ENCODE measurements around the gene TMEM108. TPM values are rescaled to one million over a fixed set of nuclear protein-coding genes. Genes with fewer than 3 reads are reported as not detected.
A peak's percentile ranks its signal among the peaks of the same experiment; 100 is the strongest.

TMEM108 gene
- total and polyA plus RNA-seq, 11 donors = 0.14 to 2.8 (median 0.57) TPM

- DNase-seq (no peak), ATAC-seq (no peak)
- Histone ChIP-seq H3K9me3 (no peaks in the 10 kb centered on the region), H3K36me3 (no peaks in the 10 kb centered on the region), H3K27me3 (no peaks in the 10 kb centered on the region), H3K4me3 (no peak overlapping the region), H3K27ac (no peak overlapping the region), H3K4me1 (peaks cover 0 to 42% (median 10%) of the 10 kb centered on the region in 12 donors)
- TF ChIP-seq CTCF (IDR thresholded peaks at IDR 0.05) = no peak
- TF ChIP-seq POLR2A (IDR thresholded peaks at IDR 0.05) = no peak
- WGBS, 4 donors = 43 to 72% (median 56%) methylated on average over 1 of the region's 1 CpG
- intact Hi-C loops (cut with DNase I) = no loop called here
Observed at GRCh38 chr3:133294253-133294652, 256.1 kb downstream of the TMEM108 start.

- Histone ChIP-seq H3K4me3 (no peak overlapping the region), H3K36me3 (no peaks in the 10 kb centered on the region), H3K4me1 (peaks cover 0 to 42% (median 10%) of the 10 kb centered on the region in 12 donors), H3K9me3 (no peaks in the 10 kb centered on the region), H3K27me3 (no peaks in the 10 kb centered on the region), H3K27ac (peak overlapping the region in 3 of 12 donors; percentile 12 to 28 (median 18))
- no peak for TF ChIP-seq CTCF (IDR thresholded peaks at IDR 0.05)
- TF ChIP-seq POLR2A (IDR thresholded peaks at IDR 0.05) = no peak
- ATAC-seq (peak in 1 of 4 donors; percentile 49), DNase-seq (no peak)
- 68 to 78% (median 76%) methylated on average over 4 of the region's 4 CpGs for WGBS, 4 donors
- intact Hi-C loops (cut with DNase I) = no loop called here
Observed at GRCh38 chr3:133295199-133295901, 257.2 kb downstream of the TMEM108 start.

GRCh38 chr3:133295944-133296917 is 258.0 kb downstream of the TMEM108 start:
- 43 to 49% (median 45%) methylated on average over 6 of the region's 6 CpGs for WGBS, 4 donors
- intact Hi-C loops (cut with DNase I) = no loop called here
- H3K9me3 ChIP-seq = no peaks in the 10 kb centered on the region
- no peaks in the 10 kb centered on the region for H3K36me3 ChIP-seq
- H3K27me3 ChIP-seq = no peaks in the 10 kb centered on the region
- ATAC-seq = peak; percentile 34 to 80 (median 73)
- H3K27ac ChIP-seq = peak overlapping the region in 5 of 12 donors; percentile 14 to 61 (median 50)
- DNase-seq = no peak
- no peak overlapping the region for H3K4me3 ChIP-seq
- TF ChIP-seq CTCF (IDR thresholded peaks at IDR 0.05) (no peak), POLR2A (IDR thresholded peaks at IDR 0.05) (no peak)
- peaks cover 0 to 42% (median 10%) of the 10 kb centered on the region in 12 donors for H3K4me1 ChIP-seq

- peak overlapping the region in 4 of 12 donors; percentile 36 to 61 (median 50) for H3K27ac ChIP-seq
- no peak for TF ChIP-seq POLR2A (IDR thresholded peaks at IDR 0.05)
- TF ChIP-seq CTCF (IDR thresholded peaks at IDR 0.05) = no peak
- H3K9me3 ChIP-seq = no peaks in the 10 kb centered on the region
- DNase-seq (no peak), ATAC-seq (no peak)
- no peaks in the 10 kb centered on the region for H3K36me3 ChIP-seq
- no peak overlapping the region for H3K4me3 ChIP-seq
- WGBS, 4 donors = 80 to 94% (median 84%) methylated on average over 5 of the region's 5 CpGs
- intact Hi-C loops (cut with DNase I) = no loop called here
- H3K4me1 ChIP-seq = peaks cover 0 to 42% (median 10%) of the 10 kb centered on the region in 12 donors
- no peaks in the 10 kb centered on the region for H3K27me3 ChIP-seq
Observed at GRCh38 chr3:133296981-133297380, 258.8 kb downstream of the TMEM108 start.

Data from heart left ventricle (tissue), 16 donors.